ENCODE measurements around the gene ITGA11.

GRCh38 chr15:68434021-68434420 is 2.1 kb upstream of the ITGA11 start:
- TF ChIP-seq POLR2AphosphoS5 (IDR thresholded peaks at IDR 0.05) (no peak), POLR2A (IDR thresholded peaks at IDR 0.05) (no peak)
- TF ChIP-seq, protein P1, sequence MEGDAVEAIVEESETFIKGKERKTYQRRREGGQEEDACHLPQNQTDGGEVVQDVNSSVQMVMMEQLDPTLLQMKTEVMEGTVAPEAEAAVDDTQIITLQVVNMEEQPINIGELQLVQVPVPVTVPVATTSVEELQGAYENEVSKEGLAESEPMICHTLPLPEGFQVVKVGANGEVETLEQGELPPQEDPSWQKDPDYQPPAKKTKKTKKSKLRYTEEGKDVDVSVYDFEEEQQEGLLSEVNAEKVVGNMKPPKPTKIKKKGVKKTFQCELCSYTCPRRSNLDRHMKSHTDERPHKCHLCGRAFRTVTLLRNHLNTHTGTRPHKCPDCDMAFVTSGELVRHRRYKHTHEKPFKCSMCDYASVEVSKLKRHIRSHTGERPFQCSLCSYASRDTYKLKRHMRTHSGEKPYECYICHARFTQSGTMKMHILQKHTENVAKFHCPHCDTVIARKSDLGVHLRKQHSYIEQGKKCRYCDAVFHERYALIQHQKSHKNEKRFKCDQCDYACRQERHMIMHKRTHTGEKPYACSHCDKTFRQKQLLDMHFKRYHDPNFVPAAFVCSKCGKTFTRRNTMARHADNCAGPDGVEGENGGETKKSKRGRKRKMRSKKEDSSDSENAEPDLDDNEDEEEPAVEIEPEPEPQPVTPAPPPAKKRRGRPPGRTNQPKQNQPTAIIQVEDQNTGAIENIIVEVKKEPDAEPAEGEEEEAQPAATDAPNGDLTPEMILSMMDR (IDR thresholded peaks at IDR 0.05 in 8 of 11, conservative IDR thresholded peaks at IDR 0.05 in 3 of 11), result no peak

Data from spleen (tissue), 7 donors.